IPS DF 6.9 (cell line): Measurements from ENCODE around the gene NTPCR.
"Not testable (repeated sequence)": the region's sequence is repeated elsewhere in the genome, so short reads cannot be mapped to it uniquely, and the experiment has no call there.

ENCODE experiments used
- DNase-seq: peaks from one replicate; pipeline ENCODE4 v3.0.0-alpha.2; 2013; ENCODE audit warnings: low read depth, low spot score
- H3K27ac ChIP-seq: one replicate; pipeline ENCODE4 v1.5.1; 2013; ENCODE audit warnings: low read length, control low read depth
- H3K27me3 ChIP-seq: 2 replicates; pipeline ENCODE4 v1.6.1; 2013; ENCODE audit warnings: mild to moderate bottlenecking, low read length; ENCODE audit not compliant: control insufficient read depth, insufficient read depth
- H3K36me3 ChIP-seq: 2 replicates; pipeline ENCODE4 v1.6.1; 2013; ENCODE audit warnings: low read length; ENCODE audit not compliant: control insufficient read depth, insufficient read depth
- H3K4me1 ChIP-seq: 2 replicates; pipeline ENCODE4 v1.6.1; 2013; ENCODE audit warnings: low read length; ENCODE audit not compliant: control insufficient read depth, insufficient read depth
- H3K4me3 ChIP-seq: 2 replicates; pipeline ENCODE4 v1.5.1; 2013; ENCODE audit warnings: mild to moderate bottlenecking, low read length
- H3K9me3 ChIP-seq: 2 replicates; pipeline ENCODE4 v1.6.1; 2013; ENCODE audit warnings: low read length, inconsistent platforms; ENCODE audit not compliant: control insufficient read depth, insufficient read depth
- WGBS: extraction: QIAGEN DNeasy Blood & Tissue Kit; methylation state at CpG from one replicate; pipeline ENCODE4 v1.1.7; 2013; ENCODE audit warnings: mixed read lengths, missing lambda C conversion rate; ENCODE audit not compliant: insufficient read length, insufficient coverage; 5-methylcytosine and 5-hydroxymethylcytosine counted together

Gene NTPCR

DNA sequence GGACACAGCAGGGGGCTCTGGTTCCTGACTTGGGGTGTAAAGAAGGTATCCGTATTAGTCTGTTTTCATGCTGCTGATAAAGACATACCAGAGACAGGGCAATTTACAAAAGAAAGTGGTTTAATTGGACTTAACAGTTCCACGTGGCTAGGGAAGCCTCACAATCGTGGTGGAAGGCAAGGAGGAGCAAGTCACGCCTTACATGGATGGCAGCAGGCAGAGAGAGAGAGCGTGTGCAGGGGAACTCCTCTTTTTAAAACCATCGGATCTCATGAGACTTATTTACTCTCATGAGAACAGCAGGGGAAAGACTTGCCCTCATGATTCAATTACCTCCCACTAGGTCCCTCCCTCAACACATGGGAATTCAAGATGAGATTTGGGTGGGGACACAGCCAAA lies 23.2 kb upstream of the NTPCR start:
- H3K9me3 ChIP-seq, H3K4me3 ChIP-seq, H3K36me3 ChIP-seq, H3K27me3 ChIP-seq, H3K27ac ChIP-seq, DNase-seq, H3K4me1 ChIP-seq: not testable (repeated sequence)
- WGBS, result no CpG with 5 or more reads among the region's 6 CpGs

DNA sequence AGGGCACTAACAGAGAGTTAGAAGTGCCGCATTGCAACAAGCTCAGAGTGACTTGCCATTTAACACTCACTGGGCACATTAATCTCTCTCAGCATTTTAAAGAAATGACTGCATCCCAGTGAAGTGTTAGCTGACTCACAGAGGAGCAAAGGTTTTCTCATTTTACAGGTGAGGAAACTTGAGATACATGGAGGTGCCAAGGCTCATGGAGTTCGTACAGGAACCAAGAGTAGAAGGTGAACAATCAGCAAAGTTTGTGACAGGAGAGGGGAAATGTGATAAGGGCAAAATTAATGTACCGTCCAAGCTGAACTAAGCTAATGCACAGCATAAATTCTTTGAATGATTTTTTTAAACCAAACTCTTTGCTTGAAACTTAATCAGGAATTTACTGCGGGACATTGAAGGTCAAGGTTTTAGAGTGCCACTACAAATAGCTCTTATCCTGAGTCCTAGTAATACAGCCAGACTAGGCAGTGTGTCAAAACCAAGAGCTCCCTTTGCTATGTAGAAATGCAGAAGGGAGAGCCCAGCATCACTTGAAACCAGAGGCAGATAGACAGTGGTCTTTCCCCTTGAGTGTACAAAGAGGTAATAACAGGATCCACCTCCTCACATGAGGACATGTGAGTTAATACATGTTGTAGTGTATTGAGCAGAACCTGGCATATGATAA lies 22.4 kb upstream of the NTPCR start:
- H3K9me3 ChIP-seq, result no peaks in the 10 kb centered on the region
- H3K27ac ChIP-seq, result no peak overlapping the region
- H3K36me3 ChIP-seq, result no peaks in the 10 kb centered on the region
- H3K4me1 ChIP-seq, result no peaks in the 10 kb centered on the region
- no peak overlapping the region for H3K4me3 ChIP-seq
- WGBS, result no CpG with 5 or more reads among the region's 4 CpGs
- H3K27me3 ChIP-seq, result no peaks in the 10 kb centered on the region; the same call in 1 of the 2 replicates
- no peak for DNase-seq

DNA sequence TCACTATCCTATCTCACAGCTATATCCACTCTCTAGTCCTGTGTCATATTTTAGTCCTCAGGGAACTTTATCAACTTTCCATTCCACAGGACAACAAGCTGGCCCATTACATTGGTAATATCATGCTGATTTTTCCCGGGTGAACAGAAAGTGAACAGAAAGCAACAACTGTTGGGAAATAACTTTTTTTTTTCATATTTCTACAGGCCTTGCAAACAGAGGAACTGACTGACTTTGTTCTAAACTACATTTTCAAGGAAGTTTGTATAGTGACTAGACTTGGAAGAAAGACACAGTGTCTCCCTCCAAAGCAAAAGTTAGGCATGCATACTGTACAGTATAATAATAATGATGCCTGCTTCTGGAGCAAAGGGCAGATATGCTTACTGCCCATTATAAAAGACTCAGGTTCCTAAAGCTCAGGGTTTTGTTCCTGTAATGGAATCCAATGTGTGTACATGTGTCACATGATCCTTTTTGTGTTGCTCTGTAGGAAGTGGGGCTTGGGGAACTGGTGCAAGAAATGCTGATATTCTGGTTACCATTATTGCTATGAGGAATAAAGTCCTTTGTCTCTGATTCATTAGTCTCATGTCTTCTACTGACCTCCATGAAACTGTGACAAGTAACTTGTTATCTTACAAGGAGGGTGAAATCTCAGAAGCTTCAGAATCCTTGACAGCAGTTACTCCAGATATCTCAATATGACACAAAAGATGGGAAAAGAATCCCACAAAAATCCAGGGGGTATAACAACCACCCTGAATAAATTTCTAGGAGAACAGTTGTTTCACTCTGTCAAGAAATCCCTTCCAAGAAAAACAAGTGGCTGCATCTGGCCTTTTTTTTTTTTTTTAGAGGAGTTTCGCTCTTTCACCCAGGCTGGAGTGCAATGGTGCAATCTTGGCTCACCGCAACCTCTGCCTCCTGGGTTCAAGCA lies 17.7 kb upstream of the NTPCR start:
- H3K4me1 ChIP-seq, result no peaks in the 10 kb centered on the region
- no peak overlapping the region for H3K4me3 ChIP-seq
- no peak overlapping the region for H3K27ac ChIP-seq
- WGBS, result no CpG with 5 or more reads among the region's 3 CpGs
- H3K36me3 ChIP-seq, result no peaks in the 10 kb centered on the region
- no peaks in the 10 kb centered on the region for H3K9me3 ChIP-seq
- no peaks in the 10 kb centered on the region for H3K27me3 ChIP-seq
- DNase-seq, result no peak

DNA sequence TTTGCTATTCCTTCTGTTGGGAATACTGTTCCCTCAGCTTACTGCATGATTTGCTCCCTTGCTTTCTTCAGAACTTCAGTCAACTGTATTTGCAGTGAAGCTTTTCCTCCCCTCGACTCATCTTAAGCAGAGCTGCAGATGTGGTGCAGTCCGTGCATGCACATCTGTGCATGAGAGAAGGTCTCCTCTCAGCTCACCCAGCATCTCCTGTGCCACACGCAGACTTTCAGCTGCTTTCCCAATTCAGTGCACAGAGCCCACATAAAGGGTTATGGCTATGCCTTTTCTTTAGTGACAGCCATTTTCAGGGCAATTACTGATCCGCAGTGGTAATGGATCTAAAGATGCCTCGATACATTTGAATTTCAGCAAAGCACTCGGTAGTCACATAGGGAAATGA lies 13.5 kb upstream of the NTPCR start:
- DNase-seq, result no peak
- H3K36me3 ChIP-seq, result no peaks in the 10 kb centered on the region
- H3K4me3 ChIP-seq, result no peak overlapping the region
- no peak overlapping the region for H3K27ac ChIP-seq
- WGBS, result no CpG with 5 or more reads among the region's 6 CpGs
- no peaks in the 10 kb centered on the region for H3K27me3 ChIP-seq
- H3K4me1 ChIP-seq, result no peaks in the 10 kb centered on the region
- no peaks in the 10 kb centered on the region for H3K9me3 ChIP-seq

- Histone ChIP-seq H3K27ac (no peak overlapping the region), H3K4me3 (no peak overlapping the region), H3K4me1 (no peaks in the 10 kb centered on the region), H3K36me3 (no peaks in the 10 kb centered on the region), H3K27me3 (no peaks in the 10 kb centered on the region), H3K9me3 (no peaks in the 10 kb centered on the region)
- WGBS, result no CpG with 5 or more reads among the region's 8 CpGs
- DNase-seq, result no peak
Measured at GRCh38 chr1:232937741-232938375, 12.6 kb upstream of the NTPCR start.

DNA sequence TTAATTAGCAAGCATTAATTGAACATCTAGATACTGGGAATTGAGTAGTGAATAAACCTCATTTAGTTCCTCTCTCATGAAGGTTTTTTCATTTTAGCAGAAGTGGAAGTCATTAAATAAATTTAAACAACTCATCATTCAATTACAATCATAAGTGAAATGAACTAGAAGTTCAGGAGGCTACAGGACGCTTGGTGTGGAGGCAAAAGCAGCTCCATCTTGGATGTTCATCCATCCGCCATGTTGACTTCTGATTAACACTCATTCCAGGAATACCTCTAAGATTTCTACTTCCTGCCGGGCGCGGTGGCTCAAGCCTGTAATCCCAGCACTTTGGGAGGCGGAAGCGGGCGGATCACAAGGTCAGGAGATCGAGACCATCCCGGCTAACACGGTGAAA lies 11.5 kb upstream of the NTPCR start:
- Histone ChIP-seq H3K4me3 (no peak overlapping the region), H3K36me3 (no peaks in the 10 kb centered on the region), H3K4me1 (no peaks in the 10 kb centered on the region), H3K9me3 (no peaks in the 10 kb centered on the region), H3K27ac (no peak overlapping the region), H3K27me3 (no peaks in the 10 kb centered on the region)
- DNase-seq, result no peak
- WGBS, result no CpG with 5 or more reads among the region's 11 CpGs

GRCh38 chr1:232939748-232940147 lies 10.7 kb upstream of the NTPCR start:
- Histone ChIP-seq H3K36me3 (no peaks in the 10 kb centered on the region), H3K27ac (no peak overlapping the region), H3K4me1 (no peaks in the 10 kb centered on the region), H3K27me3 (no peaks in the 10 kb centered on the region), H3K4me3 (no peak overlapping the region), H3K9me3 (no peaks in the 10 kb centered on the region)
- no peak for DNase-seq
- no CpG with 5 or more reads among the region's 2 CpGs for WGBS

GRCh38 chr1:232940262-232940661 lies 10.1 kb upstream of the NTPCR start:
- Histone ChIP-seq H3K27ac (no peak overlapping the region), H3K4me1 (no peaks in the 10 kb centered on the region), H3K27me3 (no peaks in the 10 kb centered on the region), H3K9me3 (no peaks in the 10 kb centered on the region), H3K36me3 (no peaks in the 10 kb centered on the region), H3K4me3 (no peak overlapping the region)
- DNase-seq, result no peak
- no CpG with 5 or more reads among the region's 1 CpG for WGBS

- no peaks in the 10 kb centered on the region for H3K36me3 ChIP-seq
- no peak for DNase-seq
- H3K9me3 ChIP-seq, result no peaks in the 10 kb centered on the region
- H3K4me1 ChIP-seq, result no peaks in the 10 kb centered on the region
- H3K4me3 ChIP-seq, result no peak overlapping the region
- no peak overlapping the region for H3K27ac ChIP-seq
- WGBS, result no CpG with 5 or more reads among the region's 8 CpGs
- no peaks in the 10 kb centered on the region for H3K27me3 ChIP-seq
Measured at GRCh38 chr1:232942413-232943294, 7.8 kb upstream of the NTPCR start.
